ENCODE measurements around the gene RAB11FIP5.
"Not testable (repeated sequence)": the region's sequence is repeated elsewhere in the genome, so short reads cannot be mapped to it uniquely, and the experiment has no call there.

Gene RAB11FIP5, protein sequence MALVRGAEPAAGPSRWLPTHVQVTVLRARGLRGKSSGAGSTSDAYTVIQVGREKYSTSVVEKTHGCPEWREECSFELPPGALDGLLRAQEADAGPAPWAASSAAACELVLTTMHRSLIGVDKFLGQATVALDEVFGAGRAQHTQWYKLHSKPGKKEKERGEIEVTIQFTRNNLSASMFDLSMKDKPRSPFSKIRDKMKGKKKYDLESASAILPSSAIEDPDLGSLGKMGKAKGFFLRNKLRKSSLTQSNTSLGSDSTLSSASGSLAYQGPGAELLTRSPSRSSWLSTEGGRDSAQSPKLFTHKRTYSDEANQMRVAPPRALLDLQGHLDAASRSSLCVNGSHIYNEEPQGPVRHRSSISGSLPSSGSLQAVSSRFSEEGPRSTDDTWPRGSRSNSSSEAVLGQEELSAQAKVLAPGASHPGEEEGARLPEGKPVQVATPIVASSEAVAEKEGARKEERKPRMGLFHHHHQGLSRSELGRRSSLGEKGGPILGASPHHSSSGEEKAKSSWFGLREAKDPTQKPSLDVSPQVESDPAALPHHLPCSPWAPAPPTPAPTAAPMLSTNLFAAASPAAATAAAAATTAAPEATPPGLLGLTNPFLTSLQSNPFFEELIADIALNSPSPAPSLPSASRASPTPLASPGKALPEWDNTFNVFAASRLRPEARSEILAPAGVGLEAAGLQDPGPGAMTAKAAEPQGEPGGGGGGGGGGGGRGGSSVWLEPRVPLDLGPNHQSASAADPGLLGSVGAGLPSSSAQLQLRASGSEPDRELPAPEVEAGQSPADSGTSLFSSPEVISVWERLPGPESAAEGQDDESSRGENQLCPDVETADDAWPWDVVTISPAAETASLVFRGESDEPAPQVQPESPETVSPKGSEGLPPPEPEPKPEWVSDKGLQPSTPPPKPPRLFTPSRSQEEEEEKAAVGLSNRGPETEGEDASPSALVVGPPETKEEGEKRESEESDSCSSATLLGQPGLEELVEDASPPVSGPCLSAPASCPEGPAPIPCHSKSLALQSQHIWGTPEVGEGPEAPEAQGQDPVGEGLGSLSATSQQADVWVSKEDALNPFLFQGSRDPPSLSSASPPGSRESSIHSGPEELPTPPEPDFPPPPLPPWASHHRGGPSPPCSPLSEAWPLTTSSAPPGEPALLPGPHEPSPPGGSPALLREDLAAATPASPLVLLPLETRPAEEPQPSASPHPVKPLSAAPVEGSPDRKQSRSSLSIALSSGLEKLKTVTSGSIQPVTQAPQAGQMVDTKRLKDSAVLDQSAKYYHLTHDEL (N-terminal part only)

DNA sequence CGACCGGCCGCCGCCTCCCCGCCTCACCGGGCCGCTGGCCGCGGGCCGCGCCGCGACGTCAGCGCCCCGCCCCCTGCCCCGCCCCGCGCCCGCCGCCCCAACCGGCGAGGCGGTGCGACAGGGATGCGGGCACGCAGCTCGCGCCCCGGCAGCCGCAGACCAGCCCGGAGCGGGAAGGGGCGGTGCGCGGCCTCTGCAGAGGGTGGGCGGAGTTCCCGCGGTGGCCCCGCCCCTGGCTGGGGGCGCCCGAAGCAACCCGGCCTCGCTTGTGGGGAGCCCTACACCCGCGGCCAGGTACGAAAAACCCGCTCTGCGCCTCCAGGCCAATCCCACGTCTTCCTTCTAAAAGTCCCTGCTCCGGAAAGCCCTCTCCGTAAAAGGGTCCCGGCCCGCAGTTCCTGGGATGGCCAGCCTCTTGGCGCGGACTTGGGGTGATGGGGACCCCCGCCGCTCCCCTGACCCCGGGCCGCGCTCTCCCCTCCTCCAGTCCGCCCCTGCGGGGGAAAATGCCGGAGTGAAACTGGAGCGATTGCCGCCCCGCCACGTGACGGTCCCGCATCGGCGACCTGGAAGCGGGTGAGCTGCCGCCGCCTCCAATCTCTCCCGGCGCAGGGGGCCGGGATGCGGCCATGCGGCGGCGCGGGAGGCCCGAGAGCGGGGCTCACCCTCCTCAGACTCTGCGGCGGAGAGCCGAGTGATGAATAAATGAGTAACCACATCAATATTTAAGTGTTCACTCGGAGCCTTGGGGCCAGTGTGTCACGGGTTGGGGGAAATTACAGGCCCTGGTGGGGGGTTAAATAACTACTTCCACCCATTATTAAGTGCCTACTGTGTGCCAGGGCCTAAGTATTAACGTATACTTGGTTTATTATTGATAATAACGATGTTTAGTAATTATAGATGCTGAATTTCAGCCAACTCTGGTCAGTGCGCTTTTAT lies at the start of gene RAB11FIP5:
Gene RAB11FIP5 (minus strand): TSS at position 36 of the 942 bp plus-strand sequence. CDS start 171 bp downstream, outside the sequence.
- DNase-seq (ENCODE audit: low read depth), result peak; percentile 43

DNA sequence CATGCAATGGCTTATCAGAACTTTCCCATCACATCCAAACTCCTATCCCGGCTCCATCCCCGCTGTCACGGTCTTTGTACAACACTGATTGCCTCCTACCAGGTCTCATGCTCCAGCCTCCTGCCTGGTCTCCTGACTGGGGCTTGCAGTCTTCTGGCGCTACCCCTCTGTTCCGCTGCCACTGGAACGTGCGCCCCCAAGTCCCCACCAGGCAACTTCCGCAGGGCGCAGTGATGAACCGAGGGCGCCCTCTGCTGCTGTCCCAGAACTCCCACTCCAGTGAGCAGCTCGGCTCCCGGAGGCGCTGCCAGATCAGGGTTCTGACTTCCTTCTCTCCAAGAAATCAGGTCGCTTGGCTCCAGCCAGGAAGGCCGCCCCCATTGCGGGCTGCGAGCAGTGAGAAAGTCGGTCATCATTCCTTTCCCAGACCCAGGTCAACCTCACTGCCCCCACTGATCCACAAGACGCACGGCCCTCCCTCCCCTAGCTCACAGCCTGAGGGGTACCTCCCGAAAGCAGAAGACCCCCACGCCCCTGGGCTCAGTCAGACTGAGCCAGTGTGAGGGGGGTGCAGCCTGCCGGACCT lies 43.9 kb upstream of the RAB11FIP5 start:
- DNase-seq (ENCODE audit: low read depth), result no peak

DNA sequence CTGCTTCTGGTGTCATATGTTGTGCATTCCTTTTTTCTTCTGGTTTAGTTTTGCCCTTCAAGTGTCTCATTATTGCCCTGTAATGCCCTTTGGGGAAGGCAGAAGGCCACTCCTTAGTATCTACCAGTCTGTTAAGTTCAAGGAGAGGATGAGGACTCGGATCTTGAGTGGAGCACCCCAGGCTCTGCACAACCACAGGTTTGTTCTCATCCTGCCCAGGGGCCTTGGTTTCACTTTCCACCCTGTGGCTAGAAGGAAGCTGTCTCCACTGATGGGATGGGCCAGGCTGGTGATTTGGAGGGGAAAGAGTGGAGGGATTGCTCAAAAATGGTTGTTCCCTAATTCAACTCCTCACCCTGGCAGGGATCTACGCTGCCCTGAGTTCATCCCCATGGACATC lies 30.2 kb upstream of the RAB11FIP5 start:
- no peak for DNase-seq (ENCODE audit: low read depth)

DNA sequence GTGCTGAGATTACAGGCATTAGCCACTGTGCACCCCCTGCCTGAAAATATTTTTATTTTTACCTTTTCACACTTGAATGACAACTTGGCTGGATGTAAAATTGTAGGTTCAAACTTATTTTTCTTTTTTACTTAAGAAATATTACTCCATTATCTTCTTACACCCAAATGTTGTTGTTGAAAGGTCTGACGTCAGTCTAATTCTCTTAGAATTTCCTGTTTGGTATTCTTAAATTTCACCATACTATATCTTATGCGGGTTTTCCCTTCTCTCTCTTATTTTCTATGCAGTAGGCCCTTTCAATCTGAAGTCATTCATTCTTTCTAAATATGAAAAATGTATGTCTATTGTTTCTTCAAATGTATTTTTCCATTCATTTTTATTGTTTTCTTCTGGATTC lies 29.1 kb upstream of the RAB11FIP5 start:
- DNase-seq (ENCODE audit: low read depth), result no peak

DNA sequence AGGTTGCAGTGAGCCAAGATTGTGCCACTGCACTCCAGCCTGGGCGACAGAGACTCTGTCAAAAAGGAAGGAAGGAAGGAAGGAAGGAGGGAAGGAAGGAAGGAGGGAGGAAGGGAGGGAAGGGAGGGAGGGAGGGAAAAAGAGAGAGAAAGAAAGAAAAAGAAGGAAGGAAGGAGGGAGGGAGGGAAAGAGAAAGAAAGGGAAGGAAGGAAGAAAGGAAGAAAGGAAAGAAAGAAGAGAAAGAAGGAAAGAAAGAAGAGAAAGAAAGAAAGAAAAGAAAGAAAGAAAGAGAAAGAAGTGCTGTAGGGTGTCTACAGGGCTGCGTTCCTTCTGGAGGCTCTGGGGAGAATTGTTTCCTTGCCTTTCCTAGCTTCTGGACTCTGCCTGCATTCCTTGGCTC lies 22.5 kb upstream of the RAB11FIP5 start:
- no peak for DNase-seq (ENCODE audit: low read depth)

DNA sequence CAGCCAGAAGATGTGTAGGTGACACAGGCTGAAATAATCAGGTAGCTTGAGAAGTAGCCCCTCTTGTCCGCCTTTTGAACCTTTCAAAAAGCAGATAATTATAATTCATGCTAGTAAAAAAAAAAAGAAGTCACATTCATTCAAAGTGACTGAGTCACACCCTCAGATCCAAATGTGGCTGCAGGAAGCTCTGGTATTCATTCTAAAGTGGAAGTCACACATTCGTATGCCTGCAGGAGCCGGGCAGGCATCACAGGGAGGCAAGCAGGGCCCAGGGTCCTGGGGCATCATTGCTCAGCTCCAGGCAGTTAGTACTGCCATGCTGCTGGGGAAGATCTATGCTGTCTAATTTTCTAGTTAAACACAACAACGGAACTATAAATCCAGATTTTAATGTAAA lies 21.7 kb upstream of the RAB11FIP5 start:
- DNase-seq (ENCODE audit: low read depth), result no peak

DNA sequence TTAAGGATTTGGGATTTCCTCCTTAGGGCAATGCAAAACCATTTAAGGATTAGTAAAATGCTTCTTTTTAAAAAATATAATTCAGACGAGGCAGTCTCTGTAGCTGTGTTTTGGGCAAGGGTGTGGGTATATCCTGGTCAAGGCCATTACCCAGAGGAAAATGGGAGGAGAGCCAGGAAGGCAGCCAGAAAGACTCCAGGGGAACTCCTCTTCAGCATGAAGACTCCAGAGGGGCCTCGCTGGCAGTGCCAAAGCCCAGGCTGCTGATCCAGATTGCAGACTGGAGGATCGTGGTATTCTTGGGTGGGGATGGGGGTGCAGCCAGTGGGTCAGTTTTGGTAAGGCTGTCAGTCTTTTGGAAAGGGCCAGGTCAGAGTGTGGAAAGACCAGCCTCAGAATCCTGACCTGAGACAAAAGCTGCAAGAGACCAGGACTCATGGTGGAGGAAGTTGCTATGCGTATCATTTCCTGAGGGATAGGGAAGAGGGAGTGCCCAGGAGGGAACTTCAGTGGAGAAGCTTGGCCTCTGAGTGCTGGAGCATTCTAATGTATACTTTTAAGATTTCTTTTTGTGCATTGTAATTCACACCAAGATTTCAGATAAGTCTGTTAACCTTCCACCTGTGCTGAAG lies 20.9 kb upstream of the RAB11FIP5 start:
- DNase-seq (ENCODE audit: low read depth), result no peak

DNA sequence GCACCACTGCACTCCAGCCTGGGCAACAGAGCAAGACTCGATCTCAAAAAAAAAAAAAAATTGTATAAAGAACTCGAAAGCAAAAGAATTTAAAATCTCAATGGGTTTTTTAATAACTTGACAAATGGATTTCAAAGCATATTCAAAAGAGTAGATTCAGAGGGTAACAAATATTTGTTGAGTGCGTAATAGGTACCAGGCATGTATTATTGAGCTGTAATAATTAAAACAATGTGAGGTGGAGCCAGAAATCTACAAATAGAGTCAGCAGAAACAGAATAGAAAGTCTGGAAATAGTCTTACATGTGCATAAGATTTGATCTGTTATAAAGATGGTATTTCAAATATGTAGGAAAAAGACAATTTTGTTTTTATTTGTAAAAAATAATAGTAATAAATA lies 19.1 kb upstream of the RAB11FIP5 start:
- DNase-seq (ENCODE audit: low read depth), result no peak

DNA sequence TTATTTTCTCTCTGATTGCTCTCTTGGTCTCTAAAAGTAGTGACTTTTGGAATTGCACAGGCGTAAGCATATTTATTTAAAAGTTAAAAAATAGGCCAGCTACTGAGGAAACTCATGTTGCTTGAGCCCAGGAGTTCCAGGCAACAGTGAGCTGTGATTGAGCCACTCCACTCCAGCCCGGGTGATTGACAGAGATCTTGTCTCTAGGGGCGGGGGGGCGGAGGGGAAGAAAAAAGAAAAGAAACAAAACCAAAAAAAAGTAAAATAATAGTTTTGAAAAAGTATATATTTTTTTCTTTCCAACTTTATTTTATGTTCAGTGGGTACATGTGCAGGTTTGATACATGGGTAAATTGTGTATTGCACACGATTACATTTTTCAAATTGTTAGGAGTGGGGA lies 18.0 kb upstream of the RAB11FIP5 start:
- DNase-seq (ENCODE audit: low read depth), result no peak

DNA sequence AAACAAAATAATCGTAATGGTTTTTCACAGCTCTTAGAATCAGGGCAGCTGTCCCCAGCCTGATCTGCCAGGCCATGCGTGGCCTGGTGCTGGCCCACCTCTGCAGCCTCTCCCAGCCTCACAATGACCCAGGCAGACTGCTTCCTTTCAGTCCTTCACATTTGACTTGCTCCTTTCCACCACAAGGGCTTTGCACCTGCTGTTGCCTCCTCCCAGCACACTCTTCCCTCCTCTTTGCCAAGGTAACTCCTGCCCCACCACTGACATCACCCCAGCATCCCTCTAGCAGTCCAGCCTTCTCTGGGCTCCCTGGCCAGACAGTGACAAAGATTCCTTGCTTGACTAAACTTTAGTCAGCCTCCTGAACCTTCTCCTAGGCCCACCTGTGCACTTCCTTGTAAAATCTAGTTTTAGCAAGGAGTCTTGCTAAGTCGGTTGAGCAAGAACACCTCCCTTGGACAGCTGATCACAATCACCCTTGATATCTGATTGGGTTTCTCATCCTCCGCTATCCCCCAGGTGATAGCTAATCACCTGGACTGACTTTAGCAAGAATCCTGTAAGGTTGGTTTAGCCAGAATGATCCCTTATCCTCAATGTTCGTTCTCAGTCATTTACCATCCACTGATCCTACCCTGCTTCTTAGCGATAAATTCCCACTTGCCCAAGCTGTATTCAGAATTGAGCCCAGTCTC lies 16.2 kb upstream of the RAB11FIP5 start:
- DNase-seq (ENCODE audit: low read depth), result no peak

DNA sequence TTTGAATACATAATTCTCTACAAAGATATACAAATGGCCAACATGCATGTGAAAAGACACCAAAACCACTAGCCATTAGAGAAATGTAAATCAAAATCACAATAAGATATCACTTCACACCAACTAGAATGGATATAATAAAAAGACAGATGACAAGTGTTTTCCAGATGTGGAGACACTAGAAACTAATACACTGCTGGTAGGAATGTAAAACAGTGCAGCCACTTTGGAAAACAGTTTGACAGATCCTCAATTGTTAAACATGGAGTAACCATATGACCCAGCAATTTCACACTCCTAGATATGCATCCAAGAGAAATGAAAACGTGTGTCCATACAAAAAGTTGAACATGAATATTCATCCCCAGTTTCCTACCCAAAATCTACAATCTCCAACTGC lies 9.8 kb upstream of the RAB11FIP5 start:
- no peak for DNase-seq (ENCODE audit: low read depth)

DNA sequence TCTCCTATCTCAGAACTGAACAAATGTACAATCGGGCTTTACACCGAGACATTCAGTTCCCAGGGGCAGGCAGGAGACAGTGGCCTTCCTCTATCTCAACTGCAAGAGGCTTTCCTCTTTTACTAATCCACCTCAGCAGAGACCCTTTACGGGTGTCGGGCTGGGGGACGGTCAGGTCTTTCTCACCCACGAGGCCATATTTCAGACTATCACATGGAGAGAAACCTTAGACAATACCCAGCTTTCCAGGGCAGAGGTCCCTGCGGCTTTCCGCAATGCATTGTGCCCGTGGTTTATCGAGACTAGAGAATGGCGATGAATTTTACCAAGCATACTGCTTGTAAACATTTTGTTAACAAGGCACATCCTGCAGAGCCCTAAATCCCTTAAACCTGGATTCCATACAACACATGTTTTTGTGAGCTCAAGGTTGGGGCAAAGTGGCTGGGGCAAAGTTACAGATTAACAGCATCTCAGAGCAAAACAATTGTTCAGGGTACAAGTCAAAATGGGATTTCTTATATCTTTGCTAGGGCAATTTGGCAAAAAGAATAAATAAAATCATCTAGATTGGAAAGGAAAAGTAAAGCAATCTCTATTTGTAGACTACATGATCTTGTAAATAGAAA lies 7.0 kb upstream of the RAB11FIP5 start:
- DNase-seq (ENCODE audit: low read depth), result not testable (repeated sequence)

DNA sequence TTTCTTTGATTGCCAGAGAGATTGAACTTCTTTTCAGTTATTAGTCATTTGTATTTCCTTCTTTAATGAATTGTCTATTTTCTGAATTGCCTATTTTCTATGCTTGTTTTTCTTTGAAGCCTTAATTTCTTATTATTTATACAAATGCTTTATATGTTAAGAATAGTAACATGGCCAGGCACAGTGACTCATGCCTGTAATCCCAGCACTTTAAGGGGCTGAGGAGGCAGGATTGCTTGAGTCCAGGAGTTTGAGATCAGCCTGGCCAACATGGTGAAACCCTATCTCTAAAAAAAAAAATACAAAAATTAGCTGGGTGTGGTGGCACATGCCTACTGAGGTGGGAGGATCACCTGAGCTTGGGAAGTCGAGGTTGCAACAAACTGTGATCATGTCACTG lies 4.7 kb upstream of the RAB11FIP5 start:
- DNase-seq (ENCODE audit: low read depth), result no peak

DNA sequence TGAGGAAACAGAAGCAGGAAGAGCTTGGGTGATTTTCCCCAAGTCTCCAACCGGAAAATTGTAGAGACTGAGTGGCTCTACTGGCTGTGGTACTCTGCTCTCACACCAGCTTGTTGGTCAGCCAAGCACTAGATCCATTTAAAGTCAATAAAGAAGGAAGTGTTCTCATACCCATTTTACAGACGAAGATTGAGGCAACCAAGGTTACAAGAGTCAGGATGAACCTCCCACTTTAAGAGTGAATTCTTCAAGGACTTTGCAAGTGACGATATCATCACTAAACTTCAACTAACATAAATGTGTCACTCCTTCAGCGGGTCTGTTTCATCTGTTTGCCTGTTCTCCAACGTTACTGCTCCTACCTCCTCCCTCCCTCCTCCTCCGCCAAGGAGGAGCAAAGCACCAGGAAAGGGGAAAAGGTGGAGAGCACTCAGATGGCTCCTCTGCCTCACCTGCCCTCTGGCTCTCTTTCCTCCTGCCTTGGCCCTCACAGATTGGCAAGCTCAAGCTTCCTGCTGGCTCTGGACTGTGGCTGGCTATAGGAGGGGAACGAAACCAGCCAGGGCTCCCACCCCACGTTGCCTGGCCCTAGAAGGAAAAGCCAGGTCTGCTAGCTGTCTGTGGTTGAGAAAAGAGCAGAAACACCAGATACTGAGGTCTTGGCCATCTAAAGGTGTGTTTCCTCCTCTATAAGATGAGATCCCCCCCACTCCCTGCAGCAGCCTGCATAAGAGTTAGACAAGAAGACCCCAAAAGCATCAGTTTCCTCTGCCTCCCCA lies 3.6 kb upstream of the RAB11FIP5 start:
- no peak for DNase-seq (ENCODE audit: low read depth)

DNA sequence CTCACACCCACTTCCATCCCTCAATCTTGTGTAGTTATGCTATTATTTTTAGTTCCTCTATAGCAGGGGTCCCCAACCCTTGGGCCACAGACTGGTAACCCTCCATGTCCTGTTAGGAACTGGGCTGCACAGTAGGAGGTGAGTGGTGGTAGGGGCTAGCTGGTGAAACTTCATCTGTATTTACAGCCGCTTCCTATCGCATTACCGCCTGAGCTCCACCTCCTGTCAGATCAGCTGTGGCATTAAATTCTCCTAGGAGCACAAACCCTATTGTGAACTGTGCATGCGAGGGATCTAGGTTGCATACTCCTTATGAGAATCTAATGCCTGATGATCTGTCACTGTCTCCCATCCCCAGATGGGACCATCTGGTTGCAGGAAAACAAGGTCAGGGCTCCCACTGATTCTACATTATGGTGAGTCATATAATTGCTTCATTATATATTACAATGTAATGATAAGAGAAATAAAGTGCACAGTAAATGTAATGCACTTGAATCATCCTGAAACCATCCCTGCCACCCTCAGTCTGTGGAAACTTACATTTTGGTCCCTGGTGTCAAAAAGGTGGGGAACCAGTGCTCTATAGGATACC lies 1.6 kb upstream of the RAB11FIP5 start:
- no peak for DNase-seq (ENCODE audit: low read depth)

DNA sequence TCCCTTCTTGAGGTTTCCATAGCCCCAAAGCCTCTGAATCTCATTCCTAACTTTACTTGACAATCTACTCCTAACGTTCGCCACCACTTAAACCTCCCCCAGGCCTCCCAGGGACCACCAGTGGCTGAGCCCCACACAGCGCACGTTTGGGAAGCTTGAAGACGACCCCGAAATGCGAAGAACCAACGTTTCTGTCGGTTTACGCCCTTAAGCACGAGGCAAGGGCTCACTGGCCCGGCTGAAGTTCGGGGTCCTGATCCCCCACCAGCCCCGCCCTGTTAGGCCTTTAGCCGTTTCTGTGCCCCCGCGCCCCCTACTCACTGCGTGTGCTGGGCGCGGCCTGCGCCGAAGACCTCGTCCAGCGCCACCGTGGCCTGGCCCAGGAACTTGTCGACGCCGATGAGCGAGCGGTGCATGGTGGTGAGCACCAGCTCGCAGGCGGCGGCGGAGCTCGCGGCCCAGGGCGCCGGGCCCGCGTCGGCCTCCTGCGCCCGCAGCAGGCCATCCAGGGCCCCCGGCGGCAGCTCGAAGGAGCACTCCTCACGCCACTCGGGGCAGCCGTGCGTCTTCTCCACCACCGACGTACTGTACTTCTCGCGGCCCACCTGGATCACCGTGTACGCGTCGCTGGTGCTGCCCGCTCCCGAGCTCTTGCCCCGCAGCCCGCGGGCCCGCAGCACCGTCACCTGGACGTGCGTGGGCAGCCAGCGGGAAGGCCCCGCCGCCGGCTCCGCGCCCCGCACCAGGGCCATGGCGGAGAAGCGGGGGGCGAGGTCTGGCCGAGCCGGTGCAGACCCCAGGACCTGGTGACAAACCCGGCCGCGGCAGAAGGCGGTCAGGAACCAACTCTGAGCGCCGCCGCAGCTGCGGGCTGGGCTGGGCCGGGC lies 479 bp downstream of the RAB11FIP5 start:
- no peak for DNase-seq (ENCODE audit: low read depth)

Measured in stimulated activated CD8-positive, alpha-beta memory T cell treated with anti-CD3 and anti-CD28 coated beads, Interleukin-7, amount 100 ng/mL, for 24 hours (primary cell).